Endothelial cell of hepatic sinusoid (primary cell): ENCODE measurements around the gene FCGR1A.
"Not testable (repeated sequence)": the region's sequence is repeated elsewhere in the genome, so short reads cannot be mapped to it uniquely, and the experiment has no call there.

Source experiments
- in situ Hi-C: cut with HindIII; loops from 2 replicates; pipeline ENCODE4 v1.10.0; 2017; ENCODE audit warnings: low sequenced_read_pairs

FCGR1A gene

GRCh38 chr1:149775510-149776147, 6.9 kb upstream of the FCGR1A start:
- in situ Hi-C loops, result not testable (repeated sequence)

DNA sequence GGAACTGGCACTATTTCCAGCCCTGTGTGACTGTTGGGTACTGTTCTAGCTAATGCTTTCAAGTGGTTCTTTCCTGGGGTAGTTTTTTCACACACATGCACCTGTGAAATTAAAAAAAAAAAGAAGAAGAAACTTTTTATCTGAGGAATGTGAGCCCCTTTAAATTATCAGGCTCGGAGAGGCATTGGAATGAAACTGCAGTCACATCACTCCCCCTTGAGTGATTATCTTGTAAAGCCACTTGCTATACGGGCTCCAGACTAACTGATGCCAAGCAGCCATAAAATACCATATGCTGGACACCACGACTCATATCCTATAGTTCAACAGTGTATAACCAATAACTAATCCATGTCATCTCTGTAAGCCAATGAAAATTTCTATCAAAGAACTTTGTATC, 5.4 kb upstream of the FCGR1A start:
- in situ Hi-C loops, result not testable (repeated sequence)

DNA sequence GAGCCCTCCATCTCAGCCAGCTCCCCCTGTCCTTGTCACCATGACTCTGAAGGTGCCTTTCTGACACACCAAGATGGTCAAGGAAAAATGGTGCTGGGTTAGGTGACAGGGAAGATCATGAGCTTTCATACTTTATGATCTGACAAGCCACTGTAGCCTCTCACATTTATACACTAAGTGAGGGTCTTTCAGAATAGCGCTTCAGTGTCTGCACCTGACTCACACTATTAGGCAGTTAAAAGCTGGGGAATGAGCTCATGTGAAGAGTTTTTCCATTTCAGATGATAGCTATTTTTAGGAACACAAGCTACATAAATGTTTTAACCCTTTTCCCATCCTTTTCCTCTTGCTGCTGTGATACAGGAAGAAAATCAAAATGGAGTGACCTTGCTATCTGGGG, 4.2 kb upstream of the FCGR1A start:
- in situ Hi-C loops, result not testable (repeated sequence)

DNA sequence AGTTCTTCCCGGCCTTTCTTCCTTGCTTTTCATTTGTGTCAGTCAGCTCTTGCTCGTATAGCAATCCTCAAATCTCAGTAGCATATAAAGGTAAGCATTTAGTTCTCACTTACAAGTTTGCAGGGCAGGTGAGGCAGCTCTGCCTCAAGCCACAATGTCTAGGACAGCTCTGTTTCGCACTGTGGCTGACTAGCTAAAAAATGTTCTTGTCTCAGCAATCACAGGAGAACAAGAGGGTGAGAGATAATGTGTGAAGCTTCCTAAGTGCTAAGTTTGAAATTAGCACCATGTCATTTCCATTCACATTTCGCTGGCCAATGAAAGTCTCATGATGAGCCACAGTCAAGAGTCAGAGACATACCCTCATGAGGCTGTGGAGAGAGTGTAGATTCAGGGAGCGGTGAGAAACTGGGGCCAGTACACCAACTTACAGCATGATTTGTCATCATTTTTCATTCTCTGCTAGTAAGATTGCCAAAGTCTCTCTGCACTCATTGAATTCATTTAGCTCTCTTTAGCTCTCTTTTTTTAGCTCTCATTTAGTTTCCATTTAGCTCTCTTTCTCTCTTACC, 995 bp upstream of the FCGR1A start:
- in situ Hi-C loops, result not testable (repeated sequence)

DNA sequence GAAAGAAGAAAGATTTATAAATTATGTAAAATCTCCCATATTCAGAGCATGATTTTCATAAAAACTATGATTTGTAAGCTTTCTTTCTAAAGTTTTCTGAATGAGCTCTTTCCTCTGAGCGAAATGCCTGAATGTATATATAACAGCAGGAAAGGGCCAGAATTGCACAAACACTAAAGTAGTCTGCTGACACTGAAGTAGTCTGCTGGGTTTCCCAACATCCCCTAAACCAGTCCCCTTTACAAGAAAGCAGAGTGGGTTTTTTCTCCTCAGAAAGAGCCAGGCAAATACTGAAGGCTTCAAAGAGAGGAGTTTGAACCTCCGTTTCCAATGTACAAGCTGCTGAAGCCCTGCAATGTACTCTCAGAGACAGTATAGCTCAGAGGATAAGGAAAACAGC, 795 bp downstream of the FCGR1A start:
- in situ Hi-C loops, result not testable (repeated sequence)

GRCh38 chr1:149783868-149784267, 1.4 kb downstream of the FCGR1A start:
- in situ Hi-C loops, result not testable (repeated sequence)

- in situ Hi-C loops, result not testable (repeated sequence)
Measured at GRCh38 chr1:149787688-149788451, 5.4 kb downstream of the FCGR1A start.

DNA sequence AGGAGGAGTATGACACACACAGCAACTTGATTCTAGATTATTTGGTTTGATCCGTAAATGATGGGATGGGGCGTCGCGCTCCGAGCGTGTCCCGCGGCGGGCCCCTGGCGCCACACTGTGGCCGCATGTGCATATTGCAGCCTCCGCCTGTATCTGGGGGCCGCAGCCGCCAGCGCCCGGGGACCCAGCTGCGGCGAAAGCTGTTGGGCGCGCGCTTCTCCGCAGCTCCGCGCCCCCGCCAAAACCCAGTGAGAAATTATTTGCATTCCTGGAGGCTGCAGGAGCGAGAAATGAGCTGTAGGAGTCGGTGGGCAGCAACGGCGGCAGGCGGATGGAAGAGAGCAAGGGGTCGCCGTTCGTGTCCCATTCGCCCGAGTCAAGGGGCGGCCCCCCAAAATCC, 10.0 kb downstream of the FCGR1A start:
- in situ Hi-C loops, result not testable (repeated sequence)

DNA sequence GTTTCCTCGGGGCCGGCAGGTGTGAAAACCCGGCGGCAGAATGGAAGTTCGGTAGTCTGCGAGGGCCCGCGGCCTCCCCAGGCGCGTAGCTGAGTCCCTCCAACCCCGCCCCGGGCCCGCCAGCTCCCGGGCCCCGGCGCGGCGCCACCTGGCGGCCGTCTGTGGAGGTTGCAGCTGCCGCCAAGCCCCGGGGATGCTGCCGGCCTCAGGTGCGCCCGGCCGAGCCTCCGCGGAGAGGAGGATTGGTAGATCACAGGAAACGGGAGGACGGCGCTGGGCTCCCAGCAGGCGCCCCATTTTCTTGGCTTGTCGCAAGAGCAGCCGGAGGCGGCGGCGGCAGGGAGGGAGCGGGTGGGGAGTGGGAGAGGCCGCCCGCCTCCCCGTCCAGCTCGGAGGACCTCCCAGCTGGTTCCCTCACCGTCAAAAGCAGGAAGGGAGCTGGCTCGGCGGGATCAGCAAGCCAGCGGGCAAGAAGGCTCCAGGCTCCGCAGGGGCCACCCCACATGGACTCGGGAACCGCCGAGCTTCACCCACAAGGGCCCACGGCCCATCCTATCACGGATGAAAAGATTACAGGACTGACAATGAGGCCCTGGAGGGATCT, 10.5 kb downstream of the FCGR1A start:
- in situ Hi-C loops, result not testable (repeated sequence)

- in situ Hi-C loops, result not testable (repeated sequence)
Measured at GRCh38 chr1:149793885-149794284, 11.4 kb downstream of the FCGR1A start.

DNA sequence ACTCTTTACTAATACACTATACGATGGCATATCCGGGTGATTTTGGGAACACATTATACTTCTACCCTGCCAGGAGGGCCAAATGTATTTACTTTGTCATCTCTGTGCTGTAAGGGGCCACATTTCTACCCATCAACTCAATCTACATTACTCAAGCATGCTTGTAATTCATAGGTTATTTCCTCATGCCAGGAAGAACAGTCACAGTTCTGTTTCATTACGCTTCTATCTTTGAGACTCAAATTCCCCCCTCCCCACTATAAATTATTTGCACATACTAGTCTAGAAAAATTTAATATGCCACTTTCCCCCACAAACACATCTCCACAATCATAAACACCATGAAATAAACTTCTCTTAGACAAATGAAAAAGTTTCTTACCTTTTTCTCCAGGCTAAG, 19.1 kb downstream of the FCGR1A start:
- in situ Hi-C loops, result not testable (repeated sequence)

DNA sequence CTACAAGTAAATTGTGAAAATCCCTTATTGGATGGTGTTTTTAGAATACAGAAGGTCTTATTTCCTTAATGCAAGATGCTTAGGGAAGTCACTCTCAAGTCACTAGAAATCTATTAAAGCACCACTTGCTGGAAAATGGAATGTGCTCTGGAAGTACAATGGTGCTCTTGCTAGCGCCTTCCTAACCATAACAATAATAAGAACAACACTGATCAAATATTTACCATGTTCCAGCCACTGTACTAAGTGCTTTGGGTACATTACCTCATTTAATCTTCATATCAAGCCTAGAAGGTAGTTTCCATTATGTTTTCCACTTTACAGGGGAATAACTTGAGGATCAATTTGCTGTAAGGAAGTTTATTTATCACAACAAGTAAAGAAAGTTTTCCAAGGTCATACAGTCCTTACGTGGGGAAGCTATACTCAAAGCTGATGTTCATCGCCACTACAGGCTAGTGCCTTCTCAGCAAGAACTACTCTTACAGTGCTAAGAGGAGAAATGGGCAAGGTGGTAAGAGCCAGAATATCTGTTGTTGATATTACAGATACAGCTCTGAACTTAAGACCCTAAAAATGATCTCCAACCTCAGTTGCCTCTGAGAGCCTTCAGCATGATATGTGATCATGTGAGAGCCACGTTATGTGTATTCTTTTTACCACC, 22.1 kb downstream of the FCGR1A start:
- in situ Hi-C loops, result not testable (repeated sequence)

- in situ Hi-C loops, result not testable (repeated sequence)
Measured at GRCh38 chr1:149810697-149811405, 28.4 kb downstream of the FCGR1A start.

DNA sequence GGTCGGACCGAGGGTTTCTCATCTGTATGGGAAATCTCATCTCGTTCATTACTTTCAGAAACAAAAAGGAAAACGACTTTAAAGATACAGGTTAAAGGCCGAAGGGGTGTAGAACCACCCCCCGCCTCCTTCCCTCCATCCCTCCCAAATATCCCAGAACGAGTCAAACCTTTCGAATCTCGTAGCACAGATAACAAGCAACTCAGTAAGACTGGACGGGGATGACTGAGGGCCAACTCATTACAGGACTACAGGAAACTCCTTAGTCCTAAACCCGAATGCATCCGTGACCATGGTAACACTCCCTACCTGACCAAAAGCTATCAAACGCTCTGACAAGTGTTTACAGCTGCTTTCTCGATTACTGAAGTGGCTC, 29.0 kb downstream of the FCGR1A start:
- in situ Hi-C loops, result not testable (repeated sequence)

DNA sequence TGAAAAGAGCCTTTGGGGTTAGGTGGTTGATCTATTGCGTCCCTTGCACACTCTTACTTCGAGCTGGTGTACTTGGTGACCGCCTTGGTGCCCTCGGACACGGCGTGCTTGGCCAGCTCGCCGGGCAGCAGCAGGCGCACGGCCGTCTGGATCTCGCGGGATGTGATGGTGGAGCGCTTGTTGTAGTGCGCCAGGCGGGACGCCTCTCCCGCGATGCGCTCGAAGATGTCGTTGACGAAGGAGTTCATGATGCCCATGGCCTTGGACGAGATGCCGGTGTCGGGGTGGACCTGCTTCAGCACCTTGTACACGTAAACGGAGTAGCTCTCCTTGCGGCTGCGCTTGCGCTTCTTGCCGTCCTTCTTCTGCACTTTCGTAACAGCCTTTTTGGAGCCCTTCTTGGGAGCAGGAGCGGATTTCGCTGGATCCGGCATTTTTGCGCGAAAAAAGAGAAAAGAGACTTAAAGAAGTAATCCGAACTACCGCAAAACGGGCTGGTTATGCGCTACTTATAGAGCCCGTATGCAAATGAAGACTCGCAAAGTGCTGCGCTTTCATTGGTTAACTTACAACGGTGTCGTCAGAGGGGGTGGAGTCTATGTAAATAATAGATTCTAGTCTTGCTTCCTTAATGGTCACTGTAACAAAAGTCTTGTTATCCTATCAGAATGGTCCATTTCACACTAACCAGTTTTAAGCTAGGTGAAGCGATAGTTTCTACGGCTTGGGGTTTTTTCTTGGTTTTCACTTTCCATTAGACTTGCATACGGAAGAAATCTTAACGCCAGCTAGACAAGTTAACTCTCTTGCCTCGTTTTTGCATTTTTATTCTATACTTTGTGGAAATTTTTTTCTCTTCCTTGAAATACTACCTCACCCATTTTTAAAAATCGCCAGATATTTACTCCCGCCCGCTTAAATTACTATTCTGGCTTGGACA, 29.7 kb downstream of the FCGR1A start:
- in situ Hi-C loops, result not testable (repeated sequence)

GRCh38 chr1:149812893-149813801, 30.7 kb downstream of the FCGR1A start:
- in situ Hi-C loops, result not testable (repeated sequence)

DNA sequence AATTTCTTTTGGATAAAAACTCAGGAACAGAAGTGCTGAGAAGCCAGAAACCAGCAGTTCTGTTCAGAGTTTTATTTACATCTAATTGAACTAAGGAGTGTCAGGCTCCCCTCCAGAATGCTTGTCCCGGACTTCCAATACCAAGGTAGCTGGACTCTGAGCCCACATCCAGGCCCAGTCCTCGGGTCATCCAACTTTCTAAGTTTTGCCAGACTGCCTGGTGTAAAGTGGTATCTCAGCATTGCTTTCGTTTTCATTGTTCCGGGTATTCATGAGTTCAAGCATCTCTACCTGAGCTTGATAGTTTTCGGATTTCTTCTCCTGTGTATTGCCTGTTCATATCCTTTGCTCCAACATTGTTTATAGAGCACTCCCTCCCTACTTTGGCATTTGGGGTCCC, 37.9 kb downstream of the FCGR1A start:
- in situ Hi-C loops, result not testable (repeated sequence)

DNA sequence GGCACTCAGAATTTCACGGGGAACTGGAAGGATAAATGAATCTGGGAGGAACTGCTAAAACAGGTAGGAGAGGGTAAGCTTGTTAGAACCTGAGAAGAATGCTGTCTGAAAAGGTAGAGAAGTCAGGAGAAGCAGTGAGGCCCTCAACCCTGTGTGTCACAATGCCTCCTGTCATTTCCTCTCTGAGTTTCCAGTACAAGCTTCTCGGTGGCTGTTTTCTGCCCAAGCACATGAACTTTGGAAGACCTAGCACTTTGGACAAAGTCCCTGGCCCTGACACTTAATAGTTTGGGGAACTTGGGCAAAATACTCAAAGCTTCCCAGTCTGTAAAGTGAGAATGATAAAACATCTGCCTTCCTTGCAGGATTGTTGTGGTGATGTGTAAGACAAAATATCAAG, 44.1 kb downstream of the FCGR1A start:
- in situ Hi-C loops, result not testable (repeated sequence)
